ENCODE results near the gene B3GAT1.

GRCh38 chr11:134332782-134333181 is 79.3 kb downstream of the B3GAT1 start:
- TF ChIP-seq CTCF (IDR thresholded peaks at IDR 0.05; ENCODE audit: insufficient read depth, low read depth, low read length): no peak
- TF ChIP-seq EZH2 (IDR thresholded peaks at IDR 0.05; ENCODE audit: insufficient read depth, low read length): no peak
